ENCODE measurements around the gene RAI14.
"Not testable (repeated sequence)": the region's sequence is repeated elsewhere in the genome, so short reads cannot be mapped to it uniquely, and the experiment has no call there.

The RAI14 gene

GRCh38 chr5:34736445-34737115, 80.5 kb downstream of the RAI14 start:
- no peak for FAIRE-seq

GRCh38 chr5:34737731-34738130, 81.6 kb downstream of the RAI14 start:
- FAIRE-seq: no peak

DNA sequence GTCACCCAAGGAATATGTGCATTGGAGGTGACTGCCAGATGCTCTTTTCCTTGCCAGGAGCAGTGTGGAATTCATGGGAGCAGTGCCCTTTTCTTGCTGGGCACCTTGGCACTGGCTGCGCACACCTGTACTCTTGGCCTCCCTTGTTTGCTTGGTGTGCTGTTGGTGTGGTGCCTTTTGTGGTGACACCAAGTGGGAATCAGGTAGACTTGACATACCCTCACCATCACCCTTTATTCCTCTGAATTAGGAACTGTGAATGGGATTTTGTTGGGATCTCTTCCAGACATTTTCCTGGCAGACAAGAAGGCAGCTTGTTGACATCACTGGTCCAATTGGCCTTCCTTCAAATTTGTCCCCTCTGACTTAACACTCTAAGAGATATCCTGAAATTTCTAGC, 82.3 kb downstream of the RAI14 start:
- FAIRE-seq: no peak

GRCh38 chr5:34740389-34740806, 84.3 kb downstream of the RAI14 start:
- FAIRE-seq: no peak

- FAIRE-seq: no peak
Observed at GRCh38 chr5:34742061-34742460, 85.9 kb downstream of the RAI14 start.

- no peak for FAIRE-seq
Observed at GRCh38 chr5:34743878-34744277, 87.8 kb downstream of the RAI14 start.

DNA sequence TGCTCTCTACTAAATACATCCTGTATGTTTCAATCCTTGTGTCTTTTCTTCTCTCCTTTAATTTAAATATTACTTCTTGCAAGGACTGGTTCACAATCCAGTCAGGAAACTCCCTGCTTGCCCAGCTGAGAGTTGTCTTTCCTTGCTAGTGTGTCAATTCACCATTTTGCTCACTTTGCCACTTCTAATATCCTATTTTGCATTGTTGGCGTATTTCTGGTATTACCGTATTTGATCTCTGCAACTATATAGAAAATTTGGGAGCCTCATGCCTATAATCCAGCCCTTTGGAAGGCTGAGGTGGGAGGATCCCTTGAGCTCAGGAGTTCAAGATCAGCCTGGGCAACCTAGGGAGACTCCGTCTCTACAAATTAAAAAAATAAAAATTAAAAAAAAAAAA, 92.3 kb downstream of the RAI14 start:
- no peak for FAIRE-seq

- no peak for FAIRE-seq
Observed at GRCh38 chr5:34749431-34749873, 93.3 kb downstream of the RAI14 start.

DNA sequence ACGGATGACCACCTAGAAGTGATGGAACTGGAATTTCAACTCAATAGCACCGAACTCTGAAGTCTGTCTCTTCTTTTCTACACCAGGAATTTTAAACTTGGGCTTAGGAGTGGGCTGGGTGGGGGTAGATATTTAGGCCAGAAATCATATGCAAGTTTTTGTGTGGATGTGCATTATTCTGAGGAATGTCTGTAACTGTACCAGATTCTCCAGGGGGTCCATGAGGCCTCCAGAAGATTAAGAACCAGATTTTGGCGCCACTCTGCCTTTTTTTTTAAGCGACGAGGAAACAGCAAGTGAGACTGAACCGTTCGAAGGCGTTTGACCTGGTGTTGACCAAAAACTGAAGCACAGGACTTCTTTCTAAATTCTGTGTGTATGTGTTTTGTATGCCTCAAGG, 94.1 kb downstream of the RAI14 start:
- FAIRE-seq: no peak

GRCh38 chr5:34751807-34752736, 95.9 kb downstream of the RAI14 start:
- no peak for FAIRE-seq

GRCh38 chr5:34753236-34753635, 97.1 kb downstream of the RAI14 start:
- FAIRE-seq: not testable (repeated sequence)

DNA sequence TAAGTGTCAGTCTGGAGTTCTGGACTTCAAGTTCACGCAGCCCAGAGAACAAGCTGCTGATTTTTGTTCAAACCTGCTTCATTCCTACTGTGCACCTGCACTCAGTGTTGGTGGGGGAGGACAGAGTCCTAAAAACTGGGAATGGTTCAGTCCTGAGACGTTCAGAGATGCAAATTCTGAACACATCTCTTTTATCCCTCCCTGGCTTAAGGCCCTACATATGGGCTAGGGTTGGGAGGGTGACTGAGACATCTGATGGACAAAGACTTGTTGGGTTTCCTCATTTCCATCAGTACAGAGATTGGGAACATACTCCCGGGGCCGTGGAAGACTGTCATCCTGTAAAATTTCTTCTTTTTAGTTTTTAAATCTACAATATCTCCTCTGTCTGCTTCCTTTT, 99.8 kb downstream of the RAI14 start:
- no peak for FAIRE-seq

DNA sequence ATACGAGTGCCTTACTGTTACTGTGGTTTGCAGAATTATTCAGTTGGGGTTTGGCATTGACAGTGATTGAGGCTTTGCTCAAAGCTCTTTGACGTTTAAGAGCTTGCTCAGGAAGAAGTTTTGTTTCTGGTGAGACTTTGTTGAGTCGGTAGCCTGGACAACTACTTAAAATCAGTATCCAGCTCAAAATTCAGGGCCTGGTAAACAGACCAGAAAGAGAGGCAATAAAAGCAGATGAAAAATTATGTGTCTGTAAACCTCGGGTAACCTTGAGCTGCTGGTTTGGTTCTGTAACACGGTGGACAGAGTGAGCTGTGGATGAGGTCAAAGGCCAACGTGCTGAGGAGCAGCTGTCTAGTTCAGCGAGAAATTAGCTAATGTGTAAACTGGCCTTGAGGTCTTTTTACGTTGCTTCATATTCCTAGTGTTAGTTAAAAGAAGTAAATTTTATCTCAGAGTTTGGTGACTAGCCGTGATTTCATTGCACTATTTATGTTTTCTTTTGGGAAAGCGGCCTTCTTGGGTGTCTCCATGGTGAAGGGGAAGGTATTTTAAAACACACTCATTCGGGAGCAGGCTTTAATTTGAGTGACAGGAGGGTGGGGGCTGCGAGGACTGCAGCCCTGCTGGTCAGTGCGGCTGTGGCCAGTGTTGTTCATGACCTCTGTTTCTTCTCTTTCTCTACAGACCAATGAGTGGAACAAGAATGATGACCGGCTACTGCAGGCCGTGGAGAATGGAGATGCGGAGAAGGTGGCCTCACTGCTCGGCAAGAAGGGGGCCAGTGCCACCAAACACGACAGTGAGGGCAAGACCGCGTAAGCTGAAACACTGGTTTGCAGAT, 100.9 kb downstream of the RAI14 start:
- no peak for FAIRE-seq

DNA sequence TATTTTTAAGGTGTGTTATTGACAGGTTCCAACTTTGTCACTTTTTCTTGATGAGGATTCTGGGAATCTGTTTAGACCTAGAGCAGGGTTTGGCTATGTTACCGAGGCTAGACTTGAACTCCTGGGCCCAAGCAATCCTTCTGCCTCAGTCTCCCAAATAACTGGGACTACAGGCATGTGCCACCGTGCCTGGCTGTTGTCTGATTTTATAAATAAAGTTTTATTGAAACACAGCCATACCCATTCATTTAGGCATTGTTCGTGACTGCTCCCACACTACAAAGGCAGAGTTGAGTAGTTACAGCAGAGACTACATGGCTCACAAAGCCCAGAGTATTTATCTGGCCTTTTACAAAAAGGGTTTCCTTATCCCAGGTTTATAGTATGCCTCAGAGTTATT, 102.4 kb downstream of the RAI14 start:
- no peak for FAIRE-seq

DNA sequence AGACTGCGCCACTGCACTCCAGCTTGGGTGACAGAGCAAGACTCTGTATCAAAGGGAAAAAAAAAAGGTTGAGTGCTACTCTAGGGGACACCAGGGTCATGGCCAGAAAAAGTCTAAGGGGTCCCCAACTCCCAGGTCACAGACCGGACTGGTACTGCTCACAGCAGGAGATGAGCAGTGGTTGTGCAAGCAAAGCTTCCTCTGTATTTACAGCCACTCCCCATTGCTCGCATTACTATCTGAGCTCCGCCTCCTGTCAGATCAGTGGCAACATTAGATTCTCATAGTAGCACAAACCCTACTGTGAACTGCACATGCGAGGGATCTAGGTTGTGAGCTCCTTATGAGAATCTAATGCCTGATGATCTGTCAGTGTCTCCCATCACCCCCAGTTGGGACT, 103.1 kb downstream of the RAI14 start:
- not testable (repeated sequence) for FAIRE-seq

- FAIRE-seq: no peak
Observed at GRCh38 chr5:34765662-34766061, 109.5 kb downstream of the RAI14 start.

GRCh38 chr5:34767180-34767579, 111.1 kb downstream of the RAI14 start:
- no peak for FAIRE-seq

DNA sequence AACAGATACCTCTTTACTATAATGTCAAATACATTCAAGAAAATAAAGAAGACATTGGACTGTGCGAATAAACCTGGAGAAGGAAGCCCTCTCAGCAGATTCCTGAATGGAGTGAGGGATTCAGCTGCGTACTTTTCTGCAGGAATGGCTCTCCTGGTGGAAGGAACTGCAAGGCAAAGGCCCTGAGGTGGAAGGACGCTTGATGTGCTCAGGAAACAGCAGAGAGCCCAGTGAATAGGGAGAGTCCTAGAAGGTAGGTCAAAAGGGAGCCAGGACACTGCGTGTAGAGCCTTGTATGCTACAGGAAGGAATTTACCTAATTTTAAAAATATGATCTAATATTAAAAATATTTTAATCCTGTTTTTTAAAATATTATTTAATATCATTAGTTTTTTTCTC, 114.4 kb downstream of the RAI14 start:
- FAIRE-seq: no peak

DNA sequence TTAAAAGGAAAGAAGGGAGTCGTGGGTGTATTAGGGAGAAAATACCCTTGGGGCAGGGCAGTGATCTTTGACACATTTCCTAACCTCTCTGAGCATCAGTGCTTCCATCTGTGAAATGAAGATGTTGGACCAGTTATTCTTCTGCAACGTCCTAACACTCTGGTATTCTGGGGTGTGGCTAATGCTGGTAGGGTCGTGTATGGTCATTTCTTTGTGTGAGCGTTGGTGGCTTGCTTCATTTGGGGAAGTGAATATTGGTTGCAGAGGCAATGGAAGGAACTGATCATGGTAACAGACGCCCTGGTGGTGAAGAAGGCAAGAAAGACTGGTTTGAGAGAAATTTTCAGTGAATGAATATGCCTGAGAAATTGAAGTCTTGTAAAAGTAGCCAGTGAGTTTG, 114.9 kb downstream of the RAI14 start:
- no peak for FAIRE-seq

- no peak for FAIRE-seq
Observed at GRCh38 chr5:34772267-34773098, 116.4 kb downstream of the RAI14 start.

DNA sequence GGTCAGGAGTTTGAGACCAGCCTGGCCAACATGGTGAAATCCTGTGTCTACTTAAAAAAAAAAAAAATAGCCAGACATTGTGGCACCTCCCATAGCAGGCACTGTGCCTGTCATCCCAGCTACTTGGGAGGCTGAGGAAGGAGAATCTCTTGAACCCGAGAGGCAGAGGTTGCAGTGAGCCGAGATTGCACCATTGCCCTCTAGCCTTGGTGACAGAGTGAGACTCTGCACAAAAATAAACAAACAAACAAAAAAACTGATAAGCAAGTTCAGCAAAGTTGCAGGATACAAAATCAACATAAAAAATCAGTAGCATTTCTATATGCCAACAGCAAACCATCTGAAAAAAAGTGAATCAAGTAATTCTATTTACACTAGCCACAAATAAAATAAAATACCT, 118.0 kb downstream of the RAI14 start:
- FAIRE-seq: no peak

GRCh38 chr5:34774678-34775077, 118.5 kb downstream of the RAI14 start:
- FAIRE-seq: not testable (repeated sequence)
